H1 (cell line): ENCODE results near the gene LCLAT1. TPM values are rescaled to one million over a fixed set of nuclear protein-coding genes. Genes with fewer than 3 reads are reported as not detected.

Experiments
- CTCF ChIA-PET: fragments of 300-600 bp; sonication (Branson Sonifier 250); formaldehyde crosslinking; loops from one replicate; lab custom pipeline; 2021; ENCODE audit not compliant: partially characterized antibody; lab: Charles Lee
- POLR2A ChIA-PET: fragments of 300-600 bp; sonication (Branson Sonifier 250); formaldehyde crosslinking; loops from one replicate; lab custom pipeline; 2021; ENCODE audit warnings: inconsistent platforms; ENCODE audit not compliant: partially characterized antibody; lab: Charles Lee
- DNase-seq, 2 experiments: peaks; one replicate each; pipeline versions ENCODE4 v3.0.0 to v3.0.0-alpha.2; 2010 to 2022; ENCODE audit warnings: low spot score in 2 of 2, low read depth in 1 of 2, mixed read lengths in 1 of 2
- FAIRE-seq: peaks from 2 replicates; lab custom pipeline; 2011; peaks lifted over from hg19 to GRCh38; lab: Jason Lieb, UNC
- H2AFZ ChIP-seq: 2 replicates; pipeline ENCODE4 v1.8.1; 2012; ENCODE audit warnings: low read length, inconsistent platforms
- H2AK5ac ChIP-seq: 2 replicates; pipeline ENCODE4 v1.6.1; 2013; ENCODE audit warnings: low read depth, low read length
- H2BK120ac ChIP-seq: replicated peaks from 2 replicates; pipeline ENCODE3; 2013; ENCODE audit warnings: low read depth, low read length, inconsistent platforms
- H2BK12ac ChIP-seq: 2 replicates; pipeline ENCODE4 v1.6.1; 2013; ENCODE audit warnings: low read depth, low read length
- H2BK15ac ChIP-seq: 2 replicates; pipeline ENCODE4 v1.6.1; 2013; ENCODE audit warnings: low read length
- H2BK20ac ChIP-seq: 2 replicates; pipeline ENCODE4 v1.6.1; 2013; ENCODE audit warnings: low read length
- H2BK5ac ChIP-seq: 2 replicates; pipeline ENCODE4 v1.6.1; 2013; ENCODE audit warnings: low read depth, low read length
- H3K14ac ChIP-seq: 2 replicates; pipeline ENCODE4 v1.6.1; 2013; ENCODE audit warnings: inconsistent platforms; ENCODE audit not compliant: insufficient read length
- H3K18ac ChIP-seq: 2 replicates; pipeline ENCODE4 v1.6.1; 2013; ENCODE audit warnings: low read length; ENCODE audit errors: extremely low read depth
- H3K23ac ChIP-seq: 2 replicates; pipeline ENCODE4 v1.6.1; 2013; ENCODE audit warnings: inconsistent platforms; ENCODE audit not compliant: insufficient read length
- H3K23me2 ChIP-seq: 2 replicates; pipeline ENCODE4 v1.6.1; 2013; ENCODE audit warnings: low read depth, low read length
- H3K27ac ChIP-seq: 2 replicates; pipeline ENCODE4 v1.6.1; 2011; ENCODE audit warnings: low read depth, low read length, inconsistent platforms
- H3K27me3 ChIP-seq, 4 experiments: replicated peaks in 1 of 4; 1 replicate in 1 of 4; 2 replicates in 3 of 4; pipeline versions ENCODE4 v1.6.1 to v1.8.1; 2011 to 2013; ENCODE audit warnings: low read length in 3 of 4, mild to moderate bottlenecking in 3 of 4, inconsistent platforms in 2 of 4, mixed read lengths in 2 of 4, moderate library complexity in 1 of 4; ENCODE audit not compliant: control insufficient read depth in 3 of 4, insufficient read depth in 3 of 4; ENCODE audit errors: extremely low read depth in 1 of 4
- H3K36me3 ChIP-seq, 4 experiments: 2 replicates each; pipeline versions ENCODE4 v1.6.1 to v1.8.1; 2011 to 2013; ENCODE audit warnings: mild to moderate bottlenecking in 4 of 4, low read length in 3 of 4, moderate library complexity in 2 of 4, control low read depth in 1 of 4, inconsistent platforms in 1 of 4; ENCODE audit not compliant: insufficient read depth in 4 of 4, control insufficient read depth in 2 of 4
- H3K4ac ChIP-seq: replicated peaks from 2 replicates; pipeline ENCODE3; 2013; ENCODE audit warnings: low read length, low read depth, mixed read lengths, inconsistent platforms; ENCODE audit not compliant: insufficient read length
- H3K4me1 ChIP-seq, 4 experiments: replicated peaks in 1 of 4; 1 replicate in 1 of 4; 2 replicates in 3 of 4; pipeline versions ENCODE4 v1.6.1 to v1.8.1; 2011 to 2013; ENCODE audit warnings: low read length in 3 of 4, inconsistent platforms in 2 of 4, mixed read lengths in 1 of 4; ENCODE audit not compliant: insufficient read depth in 4 of 4, control insufficient read depth in 3 of 4
- H3K4me2 ChIP-seq, 2 experiments: 2 replicates each; pipeline versions ENCODE4 v1.6.1 to v1.8.1; 2011 to 2013; ENCODE audit warnings: low read depth in 2 of 2, low read length in 2 of 2, control low read depth in 1 of 2, inconsistent platforms in 1 of 2, mild to moderate bottlenecking in 1 of 2; ENCODE audit not compliant: insufficient read depth in 1 of 2
- H3K4me3 ChIP-seq, 4 experiments: fragments of 200-600, 300-600 bp in 1 of 4; sonication (generic), shearing (Covaris generic), sonication (Bioruptor Twin) in 1 of 4; 2 replicates each; pipeline versions ENCODE4 v1.5.1 to v1.8.1; 2011 to 2016; ENCODE audit warnings: low read length in 4 of 4, low read depth in 3 of 4, control low read depth in 2 of 4, inconsistent platforms in 2 of 4, mild to moderate bottlenecking in 2 of 4, mixed read lengths in 1 of 4, moderate library complexity in 1 of 4; ENCODE audit not compliant: insufficient read depth in 2 of 4; ENCODE audit errors: extremely low read depth in 1 of 4
- H3K56ac ChIP-seq: replicated peaks from 2 replicates; pipeline ENCODE3; 2013; ENCODE audit warnings: low read depth, mild to moderate bottlenecking, mixed read lengths, low read length, inconsistent platforms; ENCODE audit not compliant: insufficient read length
- H3K79me1 ChIP-seq: 2 replicates; pipeline ENCODE4 v1.6.1; 2013; ENCODE audit warnings: low read depth, low read length, control low read depth
- H3K79me2 ChIP-seq, 2 experiments: 2 replicates each; pipeline versions ENCODE4 v1.6.1 to v1.8.1; 2012 to 2013; ENCODE audit warnings: low read length in 2 of 2, mild to moderate bottlenecking in 2 of 2, inconsistent platforms in 1 of 2; ENCODE audit not compliant: insufficient read depth in 2 of 2, control insufficient read depth in 1 of 2
- H3K9ac ChIP-seq, 4 experiments: replicated peaks in 1 of 4; 1 replicate in 1 of 4; 2 replicates in 3 of 4; pipeline versions ENCODE4 v1.6.1 to v1.8.1; 2011 to 2013; ENCODE audit warnings: low read depth in 3 of 4, low read length in 3 of 4, control low read depth in 2 of 4, mild to moderate bottlenecking in 2 of 4, moderate library complexity in 2 of 4, inconsistent platforms in 1 of 4; ENCODE audit errors: extremely low read depth in 1 of 4
- H3K9me3 ChIP-seq, 2 experiments: 2 replicates each; pipeline versions ENCODE4 v1.6.1 to v1.8.1; 2012 to 2013; ENCODE audit warnings: mild to moderate bottlenecking in 2 of 2, moderate library complexity in 2 of 2, control low read depth in 1 of 2, inconsistent platforms in 1 of 2, low read depth in 1 of 2, low read length in 1 of 2, mixed read lengths in 1 of 2; ENCODE audit not compliant: insufficient read depth in 2 of 2
- H4K20me1 ChIP-seq, 2 experiments: replicated peaks in 1 of 2; 2 replicates each; pipeline versions ENCODE3 to v1.8.1; 2011 to 2013; ENCODE audit warnings: inconsistent platforms in 2 of 2, low read length in 2 of 2, mild to moderate bottlenecking in 1 of 2; ENCODE audit not compliant: insufficient read depth in 2 of 2, control insufficient read depth in 1 of 2
- H4K5ac ChIP-seq: 2 replicates; pipeline ENCODE4 v1.6.1; 2013; ENCODE audit warnings: low read length, low read depth, mixed read lengths, inconsistent platforms; ENCODE audit not compliant: insufficient read length
- H4K8ac ChIP-seq: 2 replicates; pipeline ENCODE4 v1.8.0; 2013; ENCODE audit warnings: mild to moderate bottlenecking, moderate library complexity, low read length, inconsistent platforms; ENCODE audit not compliant: insufficient read depth; ENCODE audit errors: extremely low read depth
- H4K91ac ChIP-seq: replicated peaks from 2 replicates; pipeline ENCODE3; 2013; ENCODE audit warnings: low read length, mixed read lengths, inconsistent platforms; ENCODE audit not compliant: insufficient read length
- CREB1 ChIP-seq: IDR thresholded peaks from 2 replicates; pipeline ENCODE4 v1.6.1; 2012; ENCODE audit warnings: inconsistent platforms
- KDM4A ChIP-seq: IDR thresholded peaks from one replicate; pipeline ENCODE4 v1.7.1; 2012; ENCODE audit warnings: low read depth, mild to moderate bottlenecking, moderate library complexity, low read length, inconsistent platforms; ENCODE audit not compliant: severe bottlenecking
- WGBS, 2 experiments: shearing (Covaris generic) in 1 of 2; methylation state at CpG; one replicate each; pipeline versions ENCODE4 v1.1.6 to v1.1.7; 2013 to 2015; ENCODE audit warnings: low lambda C conversion rate in 2 of 2, mixed read lengths in 2 of 2, inconsistent platforms in 1 of 2, low coverage in 1 of 2, missing lambda C conversion rate in 1 of 2; ENCODE audit not compliant: insufficient replicate concordance in 2 of 2, insufficient coverage in 1 of 2, insufficient read length in 1 of 2; ENCODE audit errors: extremely low coverage in 1 of 2, missing lambda C conversion rate in 1 of 2; 5-methylcytosine and 5-hydroxymethylcytosine counted together
- polyA plus RNA-seq, 7 experiments: library from polyadenylated mRNA; depleted of rRNA in 3 of 7; stranded (reverse) in 5 of 7; unstranded in 2 of 7; fragments of >200 nt in 5 of 7; fragments of 200-250 nt in 2 of 7; gene quantifications; 1 replicate in 5 of 7; 2 replicates in 1 of 7; 4 replicates in 1 of 7; pipeline versions ENCODE4 v1.2.1 to v1.2.3, GENCODE V29; 2011 to 2013; ENCODE audit warnings: missing spikeins in 2 of 7, mixed read lengths in 2 of 7
- total RNA-seq: library from RNA; stranded (reverse); fragmentation: NEBNext Ultra II Directional; extraction: Animal tissue kit (Norgen Biotek cat#: 25700); gene quantifications from 2 replicates; pipeline ENCODE4 v1.2.1, GENCODE V29; 2021

LCLAT1 gene
- total and polyA plus RNA-seq, 2 of the 8 experiments (the other 6 are each of a cell fraction or from before 2014, with no cell fraction given): 7.6 to 22.0 TPM

GRCh38 chr2:30605197-30605596, 158.2 kb downstream of the LCLAT1 start:
- no peak overlapping the region for H3K23ac ChIP-seq
- no peak overlapping the region for H3K14ac ChIP-seq
- peak; percentile 32 for FAIRE-seq
- H4K8ac ChIP-seq: no peak overlapping the region
- H2BK20ac ChIP-seq: no peak overlapping the region
- H3K18ac ChIP-seq: no peak overlapping the region
- H3K27ac ChIP-seq: no peak overlapping the region
- H4K5ac ChIP-seq: peak overlapping the region; percentile 24
- no peak overlapping the region for H3K4ac ChIP-seq
- H4K20me1 ChIP-seq: no peaks in the 10 kb centered on the region
- no peak overlapping the region for H2AFZ ChIP-seq
- no peaks in the 10 kb centered on the region for H3K9me3 ChIP-seq
- no peak overlapping the region for H2BK5ac ChIP-seq
- no peaks in the 10 kb centered on the region for H3K36me3 ChIP-seq
- no peak overlapping the region for H2BK15ac ChIP-seq
- POLR2A ChIA-PET: interaction anchor here (1.5 to 1.6 kb wide), 2 partner anchors 10 to 158 kb away, joined by 3 read pairs; partner anchors contain the start of gene LCLAT1
- 46% methylated on average over 3 of the region's 3 CpGs; no CpG with 5 or more reads in 1 of the 2 experiments for WGBS, 2 experiments
- no peak overlapping the region for H3K56ac ChIP-seq
- no peak overlapping the region for H2BK120ac ChIP-seq
- H3K23me2 ChIP-seq: no peaks in the 10 kb centered on the region
- H3K9ac ChIP-seq: no peak overlapping the region
- no peak overlapping the region for H2AK5ac ChIP-seq
- peaks cover 3 to 11% (median 5%) of the 10 kb centered on the region in 4 experiments; a peak in 5 of 7 replicates for H3K4me1 ChIP-seq
- no peak overlapping the region for H4K91ac ChIP-seq
- H3K79me1 ChIP-seq: no peaks in the 10 kb centered on the region
- H3K4me3 ChIP-seq: peak overlapping the region in 1 of 4 experiments; percentile 13; a peak in 1 of 8 replicates
- H3K4me2 ChIP-seq: peak overlapping the region; percentile 3 to 6; a peak in 1 of 4 replicates
- H3K27me3 ChIP-seq: no peaks in the 10 kb centered on the region
- DNase-seq: no peak
- CTCF ChIA-PET: interaction anchor here (0.6 to 1.6 kb wide), 3 partner anchors 11 to 51 kb away, joined by 3 to 6 read pairs (median 3); no protein-coding TSS in a partner anchor
- H3K79me2 ChIP-seq: no peaks in the 10 kb centered on the region
- H2BK12ac ChIP-seq: no peak overlapping the region
- TF ChIP-seq CREB1 (peak; percentile 33), KDM4A (no peak)
